Mammary microvascular endothelial cell (primary cell): ENCODE measurements around the gene DUSP19. TPM values are rescaled to one million over a fixed set of nuclear protein-coding genes. Genes with fewer than 3 reads are reported as not detected.

Experiments used
- total RNA-seq: library from RNA; depleted of rRNA; stranded (reverse); fragments of >200 nt; gene quantifications from 2 replicates; pipeline ENCODE4 v1.2.3, GENCODE V29; 2015

Gene DUSP19
- total RNA-seq: 3.1 and 4.5 TPM in 2 replicates

GRCh38 chr2:183078464-183079138 is at the start of gene DUSP19:
Gene DUSP19, plus strand, starts transcription at chr2:183078747. Its CDS starts 187 bp downstream, at chr2:183078934.

GRCh38 chr2:183038341-183039300 is 39.9 kb upstream of the DUSP19 start, which contains the start of gene NCKAP1:
Gene NCKAP1, minus strand, starts transcription at chr2:183038457. Its CDS starts 358 bp downstream, at chr2:183038099.

GRCh38 chr2:183124222-183124956 is 45.8 kb downstream of the DUSP19 start, which contains the start of gene NUP35:
Gene NUP35, plus strand, starts transcription at chr2:183124443. Its CDS starts 15 bp downstream, at chr2:183124458.

Other genes starting within 250 kb of the DUSP19 start
- under 0.01 and 0.15 TPM in 2 replicates for gene FRZB, start 212.1 kb upstream of the DUSP19 start, total RNA-seq
- 112 and 119 TPM in 2 replicates for gene NCKAP1, start 40.3 kb upstream of the DUSP19 start, total RNA-seq
- gene NUP35, start 45.7 kb downstream of the DUSP19 start, total RNA-seq: 18.7 and 21.9 TPM in 2 replicates